ELR (cell line): ENCODE data around the gene PLEKHG3.
"Not testable (repeated sequence)": the region's sequence is repeated elsewhere in the genome, so short reads cannot be mapped to it uniquely, and the experiment has no call there.

Source experiments
- DNase-seq: peaks from one replicate; pipeline ENCODE4 v3.0.0-alpha.2; 2015; ENCODE audit warnings: low read depth

Gene PLEKHG3

DNA sequence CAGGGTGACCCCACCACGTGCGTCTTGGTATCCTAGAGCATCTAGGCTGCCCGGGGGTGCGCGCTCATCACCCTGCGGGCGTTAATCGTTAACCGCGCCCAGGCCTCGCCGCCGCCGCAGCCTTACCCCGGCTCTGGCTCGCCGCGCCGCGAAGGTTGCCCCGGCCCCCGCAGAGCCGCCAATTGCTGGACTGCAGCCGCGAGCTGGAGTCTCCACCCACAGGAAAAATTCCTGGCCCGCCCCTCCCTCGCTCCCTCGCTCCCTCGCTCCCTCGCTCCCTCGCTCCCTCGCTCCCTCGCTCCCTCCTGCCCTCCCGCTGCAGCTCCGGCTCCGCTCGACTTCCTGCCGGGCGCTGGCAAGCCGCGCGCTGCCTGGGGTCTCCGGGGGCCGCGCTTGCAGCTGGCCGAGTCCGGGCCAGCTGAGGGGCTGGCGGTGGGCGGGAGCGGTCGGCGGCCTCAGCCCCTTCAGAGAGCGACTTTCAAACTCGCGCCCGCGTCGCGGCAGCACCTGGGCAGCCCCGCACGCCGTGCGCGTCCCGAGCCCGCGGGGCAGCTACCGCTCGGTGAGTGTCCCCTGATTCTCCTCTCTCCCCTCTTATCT, at the start of gene PLEKHG3:
Gene PLEKHG3, plus strand, starts transcription at position 282 of the 600 bp plus-strand sequence. CDS start 23,208 bp downstream, outside the sequence.
- DNase-seq, result peak; percentile 86

DNA sequence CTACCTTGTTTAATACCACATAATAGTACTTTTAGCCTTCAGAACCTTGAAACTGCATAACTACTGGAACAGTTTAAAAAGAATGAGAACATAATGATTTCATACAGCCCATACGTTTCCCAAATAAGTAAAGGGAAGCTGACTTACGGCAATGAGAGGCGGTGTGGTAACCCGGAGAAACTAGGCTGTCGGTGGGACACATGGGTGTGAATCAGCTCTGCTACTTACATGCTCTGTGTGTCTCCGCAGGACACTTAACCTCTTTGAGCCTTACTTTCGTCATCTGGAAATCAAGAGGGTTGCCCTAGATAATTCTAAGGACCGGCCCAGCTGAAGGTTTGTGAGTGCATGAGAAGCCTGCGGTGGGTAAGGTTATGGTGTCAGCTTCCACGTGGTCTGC, 49.3 kb upstream of the PLEKHG3 start:
- DNase-seq, result no peak

- no peak for DNase-seq
These were observed 47.2 kb upstream of the PLEKHG3 start for GRCh38 chr14:64656986-64657385.

- no peak for DNase-seq
These were observed 46.0 kb upstream of the PLEKHG3 start for GRCh38 chr14:64658201-64658600.

DNA sequence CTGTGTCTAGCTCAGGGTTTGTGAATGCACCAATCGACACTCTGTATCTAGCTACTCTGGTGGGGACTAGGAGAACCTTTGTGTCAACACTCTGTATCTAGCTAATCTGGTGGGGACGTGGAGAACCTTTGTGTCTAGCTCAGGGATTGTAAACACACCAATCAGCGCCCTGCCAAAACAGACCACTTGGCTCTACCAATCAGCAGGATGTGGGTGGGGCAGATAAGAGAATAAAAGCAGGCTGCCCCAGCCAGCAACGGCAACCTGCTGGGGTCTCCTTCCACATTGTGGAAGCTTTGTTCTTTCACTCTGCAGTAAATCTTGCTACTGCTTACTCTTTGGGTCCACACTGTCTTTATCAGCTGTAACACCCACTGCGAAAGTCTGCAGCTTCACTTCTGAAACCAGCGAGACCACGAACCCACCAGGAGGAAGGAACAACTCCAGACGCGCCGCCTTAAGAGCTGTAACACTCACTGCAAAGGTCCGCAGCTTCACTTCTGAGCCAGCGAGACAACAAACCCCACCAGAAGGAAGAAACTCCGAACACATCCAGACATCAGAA, 45.4 kb upstream of the PLEKHG3 start:
- DNase-seq, result not testable (repeated sequence)

DNA sequence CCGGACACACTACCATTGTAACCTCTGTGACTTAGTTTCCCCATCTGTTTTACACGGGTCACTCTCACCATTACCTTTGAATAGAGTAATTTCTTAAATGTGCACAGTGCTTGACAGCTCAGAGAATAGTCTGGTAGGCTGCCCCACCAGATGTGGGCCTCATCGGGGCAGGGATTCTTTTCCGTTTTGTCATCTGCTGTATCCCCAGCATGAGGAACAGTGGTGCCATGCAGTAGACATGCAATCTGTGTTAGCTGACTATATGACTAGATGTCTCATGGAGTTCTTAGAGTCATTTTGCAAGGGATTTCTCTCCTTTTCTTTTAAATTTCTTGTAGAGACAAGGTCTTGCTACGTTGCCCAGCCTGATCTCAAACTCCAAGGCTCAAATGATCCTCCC, 44.9 kb upstream of the PLEKHG3 start:
- peak; percentile 51 for DNase-seq

DNA sequence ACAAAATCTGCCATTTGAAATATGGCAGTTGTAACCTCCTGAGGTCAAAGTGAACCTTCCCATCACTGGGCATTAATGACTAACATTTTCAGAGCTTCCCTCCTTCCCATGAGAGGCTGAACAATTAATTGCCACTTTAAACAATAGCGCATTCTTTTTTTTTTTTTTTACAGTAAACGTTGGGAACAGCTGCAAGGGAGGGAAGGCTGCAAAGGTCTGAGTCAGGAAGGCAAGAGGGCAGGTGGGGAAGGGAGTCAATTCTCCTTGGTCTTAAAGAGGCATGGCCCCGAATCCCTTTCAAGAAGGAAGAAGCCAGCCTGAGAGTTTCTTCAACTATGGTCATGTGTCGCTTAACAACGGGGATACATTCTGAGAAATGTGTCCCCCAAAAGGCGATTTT, 41.0 kb upstream of the PLEKHG3 start:
- no peak for DNase-seq

DNA sequence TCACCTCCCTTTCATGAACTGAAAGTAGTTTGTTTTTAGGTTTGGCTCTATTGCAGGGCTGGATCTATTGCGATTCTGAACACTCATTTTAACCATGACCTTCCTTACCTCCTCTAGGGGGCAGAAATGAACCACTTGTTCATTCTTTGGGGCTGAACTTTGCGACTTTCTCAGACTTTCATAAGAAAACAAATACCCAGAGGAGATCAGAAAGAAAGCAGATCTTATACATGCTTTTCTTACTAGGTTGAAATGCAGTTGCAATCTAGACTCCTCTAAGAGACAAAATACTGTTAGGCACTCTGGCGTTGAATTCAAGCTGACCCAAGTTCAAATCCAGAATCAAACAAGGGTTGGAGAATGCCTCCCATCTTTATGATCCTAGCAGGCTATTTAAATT, 32.6 kb upstream of the PLEKHG3 start:
- peak; percentile 74 for DNase-seq

DNA sequence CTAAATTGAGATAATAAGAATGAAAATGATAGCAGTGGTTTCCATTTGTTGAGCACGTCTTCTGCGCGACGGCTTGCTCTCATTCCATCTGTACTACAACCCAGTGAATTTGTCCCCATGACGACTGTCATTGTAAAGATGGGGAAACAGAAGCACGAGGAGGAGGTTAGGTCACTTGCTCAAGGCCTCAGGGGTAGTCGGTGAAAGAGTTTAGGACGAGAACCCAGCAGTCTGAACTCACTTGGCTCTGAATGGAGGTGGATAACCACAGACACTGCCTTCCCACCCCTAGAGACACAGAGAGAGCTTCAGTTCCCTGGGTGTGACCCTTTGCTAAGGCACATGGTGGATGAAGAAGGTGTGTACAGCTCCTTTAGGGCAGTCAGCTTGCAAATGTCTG, 30.9 kb upstream of the PLEKHG3 start:
- DNase-seq, result no peak

- peak; percentile 13 for DNase-seq
These were observed 30.5 kb upstream of the PLEKHG3 start for GRCh38 chr14:64673748-64674147.

DNA sequence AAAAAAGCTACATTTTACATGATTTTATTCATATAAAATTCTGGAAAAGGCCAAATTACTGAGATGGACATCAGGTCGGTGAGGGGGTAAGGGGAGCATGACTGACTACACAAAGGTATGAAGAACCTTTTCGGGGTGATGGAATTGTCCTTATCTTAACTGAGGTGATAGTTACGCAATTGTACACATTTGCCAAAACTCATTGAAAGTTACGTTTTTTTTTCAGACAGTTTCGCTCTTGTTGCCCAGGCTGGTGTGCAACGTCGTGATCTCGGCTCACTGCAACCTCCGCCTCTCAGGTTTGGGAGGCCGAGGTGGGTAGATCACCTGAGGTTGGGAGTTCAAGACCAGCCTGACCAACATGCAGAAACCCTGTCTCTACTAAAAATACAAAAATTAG, 29.4 kb upstream of the PLEKHG3 start:
- no peak for DNase-seq

- no peak for DNase-seq
These were observed 28.9 kb upstream of the PLEKHG3 start for GRCh38 chr14:64675312-64675711.

DNA sequence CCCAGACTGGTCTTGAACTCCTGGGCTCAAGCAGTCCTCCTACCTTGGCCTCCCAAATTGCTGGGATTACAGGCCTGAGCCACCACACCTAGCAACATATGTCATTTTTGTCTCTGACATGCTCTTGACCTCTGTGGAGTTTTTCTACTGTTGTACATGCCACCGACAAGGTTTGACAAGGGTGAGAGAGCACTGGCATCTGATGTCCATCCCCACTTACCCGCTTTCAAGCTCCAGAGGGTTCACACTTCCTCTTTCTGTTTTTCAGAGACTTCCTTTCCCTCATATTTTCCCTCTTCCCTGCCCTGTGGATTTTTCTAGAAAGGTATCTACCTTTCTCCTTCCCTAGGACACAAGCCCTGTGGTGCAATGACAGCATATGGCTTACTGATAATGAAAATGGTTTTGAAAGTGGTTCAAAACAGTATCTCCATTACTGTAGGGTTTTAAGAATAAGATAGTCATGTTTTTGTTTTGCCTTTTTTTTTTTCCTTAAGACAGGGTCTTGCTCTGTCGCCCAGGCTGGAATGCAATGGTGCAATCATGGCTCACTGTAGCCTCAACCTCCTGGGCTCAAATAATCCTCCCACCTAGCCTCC, 27.7 kb upstream of the PLEKHG3 start:
- no peak for DNase-seq

DNA sequence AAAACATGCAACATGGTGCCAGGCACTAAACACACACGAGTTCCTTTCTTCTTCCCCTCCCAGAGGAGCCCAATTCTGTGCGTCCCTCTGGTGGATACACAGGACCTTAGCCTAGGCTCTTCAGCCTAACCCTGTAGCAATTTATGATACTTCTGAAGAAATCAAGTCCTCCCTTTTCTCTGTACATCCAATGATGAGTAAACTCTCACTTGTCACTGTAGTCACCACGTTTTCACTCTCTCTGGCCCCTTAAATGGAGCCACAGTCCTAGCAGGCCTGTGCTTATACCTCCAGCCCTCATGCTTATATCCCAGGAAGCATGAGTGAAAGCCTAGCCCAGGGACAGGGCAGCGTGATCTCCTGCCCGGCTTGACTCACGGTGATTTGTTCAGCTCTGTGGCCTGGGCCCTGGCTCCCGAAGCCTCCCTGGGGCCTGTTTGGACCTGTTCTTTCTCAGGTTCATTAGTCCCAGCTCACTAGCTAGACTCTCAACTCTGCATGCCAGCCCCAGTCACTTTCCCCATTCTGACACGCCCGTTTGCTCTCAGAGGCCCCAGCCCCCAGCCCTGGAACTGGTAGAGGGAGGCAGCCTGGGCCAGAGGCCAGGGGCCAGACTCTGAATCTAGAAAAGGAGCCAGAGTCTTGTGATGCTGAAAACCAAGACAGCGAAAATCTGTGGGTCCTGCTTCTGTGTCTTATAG, 24.1 kb upstream of the PLEKHG3 start:
- DNase-seq, result no peak

GRCh38 chr14:64680714-64681065, 23.5 kb upstream of the PLEKHG3 start:
- no peak for DNase-seq

DNA sequence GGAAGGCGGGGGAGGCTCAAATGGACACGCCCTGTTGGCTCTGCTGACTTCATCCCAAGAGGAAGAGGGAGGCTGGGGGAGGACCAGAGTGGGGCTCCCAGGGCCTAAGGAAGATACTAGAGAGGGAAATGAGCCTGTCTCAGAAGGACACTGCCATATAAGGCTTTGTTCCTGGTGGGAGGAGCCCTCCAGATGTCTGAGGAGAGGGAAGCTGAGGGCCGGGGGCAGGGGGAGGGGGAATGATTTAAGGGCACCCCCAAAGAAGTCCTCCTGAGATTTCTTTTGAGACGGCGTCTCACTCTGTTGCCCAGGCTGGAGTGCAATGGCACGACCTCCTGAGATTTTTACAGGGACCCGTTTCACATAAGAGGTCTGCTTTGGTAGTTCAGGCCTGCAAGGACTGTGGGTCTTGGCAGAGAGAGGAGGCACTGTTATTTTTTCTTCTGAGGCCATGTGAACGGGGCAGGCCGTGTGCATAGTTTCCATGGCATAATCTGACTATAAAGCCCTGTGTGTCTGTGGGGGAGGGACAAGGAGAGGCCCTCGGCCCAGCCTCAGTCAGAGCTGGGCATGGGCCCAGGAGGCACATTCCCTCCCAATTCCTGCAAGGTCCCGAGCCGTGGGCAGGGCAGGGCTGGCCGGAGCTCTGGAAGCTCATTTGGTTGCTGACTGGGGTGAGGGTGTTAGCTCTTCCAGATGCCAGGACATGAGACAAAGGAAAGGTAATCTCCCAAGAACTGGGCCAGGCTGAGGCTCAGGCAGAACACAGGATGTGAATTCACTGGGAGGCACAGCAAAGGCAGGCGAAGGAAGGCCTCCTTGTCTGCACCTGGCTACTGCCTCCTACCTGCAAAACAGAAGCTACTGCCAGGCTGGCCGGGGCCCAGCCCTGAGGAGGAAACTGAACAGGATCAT, 22.2 kb upstream of the PLEKHG3 start:
- DNase-seq, result no peak

DNA sequence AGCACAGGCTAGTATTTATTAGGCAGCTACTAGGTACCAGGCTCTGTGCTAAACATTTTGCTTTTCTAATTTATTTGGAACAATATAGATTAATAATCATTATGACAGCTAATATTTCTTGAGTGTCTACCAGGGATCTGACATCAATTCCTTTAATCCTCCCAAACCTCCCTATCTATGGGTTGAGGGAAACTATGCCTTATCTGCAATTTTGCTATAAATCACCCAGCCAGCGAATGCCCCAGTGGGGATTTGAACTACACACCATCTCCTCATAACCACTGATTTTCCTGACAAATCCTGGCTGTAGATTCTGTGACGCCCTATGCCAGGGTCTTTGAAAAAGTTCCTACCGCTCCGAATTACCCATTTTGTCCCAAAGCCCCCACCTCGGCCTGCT, 21.4 kb upstream of the PLEKHG3 start:
- no peak for DNase-seq

- DNase-seq, result no peak
These were observed 21.0 kb upstream of the PLEKHG3 start for GRCh38 chr14:64683264-64683663.

DNA sequence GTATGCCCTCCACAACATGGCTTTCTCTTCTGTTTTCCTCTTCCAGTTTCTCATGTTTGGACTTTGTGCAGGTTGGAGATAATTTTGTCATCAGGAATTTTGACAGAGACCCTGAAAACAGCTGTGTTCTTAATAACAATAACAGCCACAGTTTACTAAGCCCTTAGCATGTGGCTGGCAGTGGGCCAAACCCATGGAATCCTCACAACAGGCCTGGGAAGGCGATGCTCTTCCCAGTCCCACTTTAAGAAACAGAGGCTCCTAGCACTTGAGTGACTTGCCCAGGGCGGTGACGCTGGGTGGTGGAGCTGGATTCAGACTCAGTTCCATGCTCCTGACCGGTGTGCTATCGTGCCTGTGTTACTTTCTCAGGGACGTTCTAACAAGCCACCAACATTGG, 20.1 kb upstream of the PLEKHG3 start:
- DNase-seq, result no peak

DNA sequence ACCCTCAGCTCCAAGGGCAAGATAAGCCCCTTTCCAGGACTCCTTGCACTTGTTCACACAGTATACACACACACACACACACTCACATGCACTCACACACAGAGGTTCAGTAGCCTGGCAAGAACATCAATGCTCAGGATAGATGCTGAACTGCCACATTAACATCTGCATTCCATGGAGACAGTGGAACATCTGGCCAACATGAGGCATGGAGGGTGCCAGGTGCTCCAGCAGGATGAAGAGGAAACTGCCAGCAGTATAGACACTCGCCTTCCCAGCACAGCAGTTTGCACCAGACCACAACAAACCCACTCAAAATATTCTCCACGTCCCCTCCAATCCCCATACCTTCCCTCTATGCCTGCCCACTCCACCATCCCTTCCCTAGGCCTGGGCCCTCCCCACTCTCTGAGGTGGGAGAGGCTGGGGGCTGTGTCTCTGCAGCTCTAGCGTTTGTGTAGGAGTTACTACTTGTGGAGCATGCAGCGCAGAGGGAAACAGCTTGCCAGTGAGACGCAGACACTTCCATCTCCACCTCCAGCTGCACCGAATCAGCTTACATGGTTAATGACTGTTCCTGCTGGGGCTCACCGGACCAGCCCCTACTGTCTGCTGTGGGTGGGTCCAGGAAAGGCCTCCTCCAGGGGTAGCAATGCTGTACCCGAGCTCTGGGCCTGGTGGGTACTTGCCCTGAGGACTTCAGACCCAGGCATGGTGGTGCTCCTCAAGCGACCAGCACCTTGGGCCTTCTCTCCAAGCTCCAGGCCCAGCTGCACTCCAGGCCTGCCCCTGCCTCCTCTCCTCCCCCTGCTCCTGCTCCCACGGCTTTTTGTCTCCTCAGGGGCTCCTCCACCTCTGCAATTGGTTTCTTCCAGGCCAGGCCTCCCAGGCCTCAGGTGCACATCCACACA, 18.6 kb upstream of the PLEKHG3 start:
- DNase-seq, result no peak

GRCh38 chr14:64686282-64686615, 18.0 kb upstream of the PLEKHG3 start:
- DNase-seq, result no peak
